Astrocyte (in vitro differentiated cells and primary cell): ENCODE measurements around the gene IGFBP5.

Source experiments
- EZH2 ChIP-seq: IDR thresholded peaks from 2 replicates; pipeline ENCODE4 v1.6.1; 2012; ENCODE audit warnings: mild to moderate bottlenecking, low read length, inconsistent platforms; ENCODE audit not compliant: insufficient read depth
- TF ChIP-seq, protein P1 (sequence below): IDR thresholded peaks from 2 replicates; pipeline ENCODE4 v1.5.1; 2011; ENCODE audit warnings: low read depth, mild to moderate bottlenecking, inconsistent platforms, low read length, moderate library complexity; ENCODE audit not compliant: insufficient read depth

DNA sequence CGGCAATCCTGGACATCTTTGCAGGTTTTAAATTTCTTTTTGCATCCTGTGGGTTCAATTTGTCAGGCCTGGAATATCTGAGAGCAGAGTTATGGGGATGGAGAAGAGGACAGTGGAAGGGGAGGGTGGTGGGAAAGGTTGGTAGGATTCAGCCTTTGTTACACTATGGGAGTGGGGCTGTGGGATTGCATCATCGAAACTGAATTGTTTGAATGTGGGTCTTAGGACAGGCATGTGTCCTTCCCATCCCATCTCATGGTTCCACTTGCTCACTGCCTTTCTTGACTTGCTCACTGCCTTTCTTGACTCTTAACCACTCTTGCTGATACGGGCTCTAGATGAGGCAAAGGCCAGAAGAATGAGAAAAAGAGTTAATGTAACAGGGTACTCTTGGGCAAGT is 49.2 kb downstream of the IGFBP5 start:
- TF ChIP-seq, protein P1, sequence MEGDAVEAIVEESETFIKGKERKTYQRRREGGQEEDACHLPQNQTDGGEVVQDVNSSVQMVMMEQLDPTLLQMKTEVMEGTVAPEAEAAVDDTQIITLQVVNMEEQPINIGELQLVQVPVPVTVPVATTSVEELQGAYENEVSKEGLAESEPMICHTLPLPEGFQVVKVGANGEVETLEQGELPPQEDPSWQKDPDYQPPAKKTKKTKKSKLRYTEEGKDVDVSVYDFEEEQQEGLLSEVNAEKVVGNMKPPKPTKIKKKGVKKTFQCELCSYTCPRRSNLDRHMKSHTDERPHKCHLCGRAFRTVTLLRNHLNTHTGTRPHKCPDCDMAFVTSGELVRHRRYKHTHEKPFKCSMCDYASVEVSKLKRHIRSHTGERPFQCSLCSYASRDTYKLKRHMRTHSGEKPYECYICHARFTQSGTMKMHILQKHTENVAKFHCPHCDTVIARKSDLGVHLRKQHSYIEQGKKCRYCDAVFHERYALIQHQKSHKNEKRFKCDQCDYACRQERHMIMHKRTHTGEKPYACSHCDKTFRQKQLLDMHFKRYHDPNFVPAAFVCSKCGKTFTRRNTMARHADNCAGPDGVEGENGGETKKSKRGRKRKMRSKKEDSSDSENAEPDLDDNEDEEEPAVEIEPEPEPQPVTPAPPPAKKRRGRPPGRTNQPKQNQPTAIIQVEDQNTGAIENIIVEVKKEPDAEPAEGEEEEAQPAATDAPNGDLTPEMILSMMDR, result no peak
- no peak for TF ChIP-seq EZH2
